ENCODE data around the gene MED31. TPM values are rescaled to one million over a fixed set of nuclear protein-coding genes. Genes with fewer than 3 reads are reported as not detected.

The MED31 gene
- total RNA-seq, 2 donors from 2014 or later, result 8.3 to 10.7 TPM

GRCh38 chr17:6688944-6689343 lies 37.5 kb upstream of the MED31 start:
- TF ChIP-seq POLR2A (IDR thresholded peaks at IDR 0.05) (no peak), POLR2AphosphoS5 (IDR thresholded peaks at IDR 0.05) (no peak), CTCF (IDR thresholded peaks at IDR 0.05) (no peak)
- no peak overlapping the region for H3K27ac ChIP-seq
- no peaks in the 10 kb centered on the region for H3K27me3 ChIP-seq (replicated peaks; ENCODE audit: insufficient read depth)
- no peak for DNase-seq (ENCODE audit: low spot score)
- 88% methylated on average over 9 of the region's 9 CpGs for WGBS
- H3K36me3 ChIP-seq, result no peaks in the 10 kb centered on the region
- H3K9me3 ChIP-seq, result no peaks in the 10 kb centered on the region
- H3K4me3 ChIP-seq, result no peak overlapping the region
- intact Hi-C loops (cut with DNase I), result no loop called here
- no peaks in the 10 kb centered on the region for H3K4me1 ChIP-seq (replicated peaks)

- WGBS, result 58% methylated on average over 4 of the region's 4 CpGs
- H3K36me3 ChIP-seq, result no peaks in the 10 kb centered on the region
- H3K9me3 ChIP-seq, result no peaks in the 10 kb centered on the region
- intact Hi-C loops (cut with DNase I), result no loop called here
- no peak for DNase-seq (ENCODE audit: low spot score)
- H3K4me1 ChIP-seq (replicated peaks), result no peaks in the 10 kb centered on the region
- TF ChIP-seq POLR2A (IDR thresholded peaks at IDR 0.05) (no peak), POLR2AphosphoS5 (IDR thresholded peaks at IDR 0.05) (no peak), CTCF (IDR thresholded peaks at IDR 0.05) (no peak)
- no peak overlapping the region for H3K4me3 ChIP-seq
- H3K27ac ChIP-seq, result no peak overlapping the region
- no peaks in the 10 kb centered on the region for H3K27me3 ChIP-seq (replicated peaks; ENCODE audit: insufficient read depth)
These were observed 34.6 kb upstream of the MED31 start for GRCh38 chr17:6686026-6686425.

DNA sequence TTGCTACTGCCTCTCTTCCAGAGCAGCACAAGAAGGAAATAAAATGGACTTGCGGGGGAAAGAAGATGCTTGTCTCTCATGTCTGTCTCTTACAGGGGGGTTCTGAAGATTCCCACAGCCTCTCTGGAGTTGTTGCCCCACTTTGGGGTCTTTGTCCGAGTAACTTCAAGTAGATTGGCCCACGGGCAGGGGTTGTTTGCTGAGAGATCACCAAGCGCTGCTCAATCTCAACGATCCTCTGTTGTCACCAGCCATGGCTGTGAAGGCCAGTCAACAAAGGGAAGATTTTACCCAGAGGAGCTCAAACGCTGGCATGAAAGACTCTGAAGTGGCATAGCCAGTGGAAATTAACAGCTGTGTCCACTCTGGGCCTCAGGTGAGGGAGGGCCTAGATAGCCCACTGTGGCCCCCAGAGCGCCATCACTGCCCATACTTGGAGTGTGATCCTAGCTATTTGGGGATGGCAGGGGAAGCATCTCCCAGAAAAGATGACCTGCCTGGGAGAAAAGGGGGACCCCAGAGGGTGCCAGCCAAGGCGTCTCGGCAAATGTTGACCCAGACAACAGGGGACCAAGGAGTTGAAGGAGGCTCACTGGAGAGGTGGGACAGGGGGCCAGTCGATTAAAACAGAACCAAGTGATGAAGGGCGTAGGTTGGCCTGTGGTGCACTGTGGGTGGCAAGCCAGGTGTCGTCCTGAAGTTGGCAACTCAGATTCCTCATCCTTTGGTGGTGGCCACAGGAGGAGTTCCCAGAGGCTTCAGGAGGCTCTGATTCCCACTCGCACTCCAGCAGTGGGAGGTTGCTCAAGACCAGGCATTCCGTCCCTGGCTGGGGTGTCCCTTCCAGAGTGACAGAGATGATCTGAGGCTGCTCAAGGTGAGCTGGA lies 33.7 kb upstream of the MED31 start:
- H3K4me3 ChIP-seq, result no peak overlapping the region

GRCh38 chr17:6684460-6684783 lies 33.0 kb upstream of the MED31 start:
- 60% methylated on average over 7 of the region's 7 CpGs for WGBS
- intact Hi-C loops (cut with DNase I), result no loop called here
- no peak for DNase-seq (ENCODE audit: low spot score)
- H3K36me3 ChIP-seq, result no peaks in the 10 kb centered on the region
- no peaks in the 10 kb centered on the region for H3K9me3 ChIP-seq
- no peak overlapping the region for H3K4me3 ChIP-seq
- H3K27me3 ChIP-seq (replicated peaks; ENCODE audit: insufficient read depth), result no peaks in the 10 kb centered on the region
- TF ChIP-seq POLR2AphosphoS5 (IDR thresholded peaks at IDR 0.05) (no peak), POLR2A (IDR thresholded peaks at IDR 0.05) (no peak), CTCF (IDR thresholded peaks at IDR 0.05) (no peak)
- no peak overlapping the region for H3K27ac ChIP-seq
- no peaks in the 10 kb centered on the region for H3K4me1 ChIP-seq (replicated peaks)

More for the DNA sequence above, 33.7 kb upstream of the MED31 start:
- no peaks in the 10 kb centered on the region for H3K36me3 ChIP-seq
- H3K9me3 ChIP-seq, result no peaks in the 10 kb centered on the region
- TF ChIP-seq CTCF (IDR thresholded peaks at IDR 0.05), result no peak
- no peak for TF ChIP-seq POLR2AphosphoS5 (IDR thresholded peaks at IDR 0.05)
- no peak for TF ChIP-seq POLR2A (IDR thresholded peaks at IDR 0.05)
- H3K27ac ChIP-seq, result no peak overlapping the region
- 72% methylated on average over 14 of the region's 14 CpGs for WGBS
- no peaks in the 10 kb centered on the region for H3K4me1 ChIP-seq (replicated peaks)
- intact Hi-C loops (cut with DNase I), result no loop called here
- no peaks in the 10 kb centered on the region for H3K27me3 ChIP-seq (replicated peaks; ENCODE audit: insufficient read depth)
- no peak for DNase-seq (ENCODE audit: low spot score)
